Omental fat pad (tissue), 4 donors: ENCODE results near the gene EP400. TPM values are rescaled to one million over a fixed set of nuclear protein-coding genes. Genes with fewer than 3 reads are reported as not detected.

Experiments
- ATAC-seq: fragments of 150-250 bp; one replicate; pipeline ENCODE4 v1.9.1; 2016; ENCODE audit warnings: mild to moderate bottlenecking, moderate library complexity; ENCODE audit not compliant: low FRiP score
- DNase-seq: peaks from one replicate; pipeline ENCODE4 v3.0.0-alpha.2; 2019; ENCODE audit warnings: low spot score
- total RNA-seq, 4 donors: library from RNA; depleted of rRNA; stranded (reverse); fragments of >200 nt; gene quantifications; one replicate each; pipeline ENCODE4 v1.1.0, GENCODE V29; 2016
- TF ChIP-seq, protein P1 (sequence below), 3 donors: fragments of 450-650 bp; IDR thresholded peaks; one replicate each; pipeline ENCODE4 v1.5.1; 2016 to 2017; ENCODE audit warnings: antibody characterized with exemption in 3 of 3, mild to moderate bottlenecking in 3 of 3, moderate library complexity in 2 of 3

EP400 gene
- total RNA-seq, 4 donors from 2014 or later, result 16.1 to 34.2 (median 24.7) TPM

DNA sequence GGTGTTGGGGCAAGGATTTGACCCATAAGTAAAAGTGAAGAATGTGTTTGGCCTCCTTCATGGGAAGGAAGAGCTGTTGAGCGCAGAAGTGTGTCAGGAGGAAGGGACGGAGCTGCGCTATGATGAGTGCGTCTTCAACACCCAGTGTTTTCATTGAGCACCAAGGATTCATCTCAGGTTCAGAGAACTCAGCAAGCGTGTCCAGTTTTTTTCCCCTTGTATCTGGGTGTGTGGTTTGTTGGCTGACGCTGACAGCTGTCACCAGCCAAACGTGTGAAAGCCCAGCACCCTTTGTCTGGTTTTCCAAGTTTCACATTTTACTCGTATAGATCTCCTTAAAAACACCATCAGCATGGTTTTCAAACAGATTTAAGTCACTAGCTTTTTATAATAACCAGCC lies 12.3 kb downstream of the EP400 start:
- TF ChIP-seq, protein P1, sequence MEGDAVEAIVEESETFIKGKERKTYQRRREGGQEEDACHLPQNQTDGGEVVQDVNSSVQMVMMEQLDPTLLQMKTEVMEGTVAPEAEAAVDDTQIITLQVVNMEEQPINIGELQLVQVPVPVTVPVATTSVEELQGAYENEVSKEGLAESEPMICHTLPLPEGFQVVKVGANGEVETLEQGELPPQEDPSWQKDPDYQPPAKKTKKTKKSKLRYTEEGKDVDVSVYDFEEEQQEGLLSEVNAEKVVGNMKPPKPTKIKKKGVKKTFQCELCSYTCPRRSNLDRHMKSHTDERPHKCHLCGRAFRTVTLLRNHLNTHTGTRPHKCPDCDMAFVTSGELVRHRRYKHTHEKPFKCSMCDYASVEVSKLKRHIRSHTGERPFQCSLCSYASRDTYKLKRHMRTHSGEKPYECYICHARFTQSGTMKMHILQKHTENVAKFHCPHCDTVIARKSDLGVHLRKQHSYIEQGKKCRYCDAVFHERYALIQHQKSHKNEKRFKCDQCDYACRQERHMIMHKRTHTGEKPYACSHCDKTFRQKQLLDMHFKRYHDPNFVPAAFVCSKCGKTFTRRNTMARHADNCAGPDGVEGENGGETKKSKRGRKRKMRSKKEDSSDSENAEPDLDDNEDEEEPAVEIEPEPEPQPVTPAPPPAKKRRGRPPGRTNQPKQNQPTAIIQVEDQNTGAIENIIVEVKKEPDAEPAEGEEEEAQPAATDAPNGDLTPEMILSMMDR (IDR thresholded peaks at IDR 0.05), result no peak
- ATAC-seq (no peak), DNase-seq (no peak)

DNA sequence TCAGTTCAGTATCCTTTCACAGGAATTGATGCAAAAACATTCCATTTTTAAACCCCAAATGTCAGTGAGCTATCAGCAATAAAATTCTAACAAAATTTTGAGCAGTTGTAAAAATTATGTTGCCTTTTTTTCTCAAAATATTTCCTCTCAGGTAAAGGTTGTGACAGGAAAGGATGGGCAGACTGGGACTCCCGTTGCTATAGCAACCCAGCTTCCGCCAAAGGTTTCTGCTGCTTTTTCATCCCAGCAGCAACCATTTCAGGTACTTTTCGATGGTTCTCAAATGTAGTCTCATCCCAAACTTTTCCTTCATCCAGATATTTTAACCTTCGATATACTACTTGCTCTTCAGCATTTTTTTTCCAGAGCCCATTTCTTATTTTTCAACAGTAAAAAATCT lies 13.6 kb downstream of the EP400 start:
- ATAC-seq, result no peak
- no peak for DNase-seq
- TF ChIP-seq, protein P1 (IDR thresholded peaks at IDR 0.05), result no peak

DNA sequence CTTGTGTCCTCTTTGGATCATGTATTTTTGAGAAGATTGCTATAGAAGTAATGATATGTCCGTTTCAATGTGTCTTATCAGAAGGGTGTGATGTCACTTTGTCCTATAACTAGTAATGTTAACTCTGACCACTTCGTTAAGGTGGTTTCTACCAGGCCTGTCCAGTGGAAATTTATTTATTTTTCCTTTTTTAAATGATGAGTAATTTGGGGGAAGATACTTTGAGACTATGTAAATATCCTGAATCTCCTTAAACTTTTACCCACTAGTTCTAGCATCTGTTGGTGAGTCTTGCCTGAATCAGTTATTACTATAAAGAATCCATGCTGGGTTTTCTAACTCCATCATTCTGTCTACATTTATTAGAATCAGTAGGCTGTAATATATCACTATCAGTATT lies 15.3 kb downstream of the EP400 start:
- no peak for ATAC-seq
- TF ChIP-seq, protein P1 (IDR thresholded peaks at IDR 0.05), result no peak
- DNase-seq, result no peak

DNA sequence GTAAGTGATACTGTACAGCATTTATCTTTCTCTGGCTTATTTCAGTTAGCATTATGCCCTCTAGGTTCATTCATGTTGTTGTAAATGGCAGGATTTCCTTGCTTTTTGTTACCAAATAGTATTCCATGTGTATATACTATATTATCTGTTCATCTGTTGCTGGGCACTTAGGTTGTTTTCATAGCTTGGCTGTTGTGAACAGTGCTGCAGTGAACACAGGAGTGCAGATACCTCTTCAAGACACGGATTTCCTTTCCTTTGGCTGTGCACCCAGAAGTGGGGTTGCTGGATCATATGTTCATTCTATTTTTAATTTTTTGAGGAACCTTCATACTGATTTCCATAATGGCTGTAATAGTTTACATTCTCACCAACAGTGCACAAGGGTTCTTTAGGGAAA lies 21.5 kb downstream of the EP400 start:
- TF ChIP-seq, protein P1 (IDR thresholded peaks at IDR 0.05), result no peak
- no peak for ATAC-seq
- DNase-seq, result no peak

DNA sequence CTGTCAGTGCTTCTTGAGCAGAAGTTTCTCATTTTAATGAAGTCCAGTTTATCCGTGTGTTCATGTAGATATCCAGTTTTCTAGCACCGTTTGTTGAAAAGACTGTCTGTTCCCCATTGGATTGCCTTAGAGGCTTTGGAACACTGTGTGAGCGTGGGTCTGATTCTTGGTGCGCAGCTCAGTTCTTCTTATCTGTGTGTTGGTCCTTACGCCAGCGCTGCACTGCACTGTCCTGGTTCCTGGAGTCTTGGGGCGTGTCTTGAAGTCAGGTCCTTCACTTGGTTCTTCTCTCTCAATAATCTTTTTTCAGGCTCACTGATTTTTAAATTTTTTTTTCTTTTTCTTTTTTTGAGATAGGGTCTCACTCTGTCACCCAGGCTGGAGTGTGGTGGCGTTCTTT lies 25.5 kb downstream of the EP400 start:
- ATAC-seq (no peak), DNase-seq (no peak)
- TF ChIP-seq, protein P1 (IDR thresholded peaks at IDR 0.05), result no peak

DNA sequence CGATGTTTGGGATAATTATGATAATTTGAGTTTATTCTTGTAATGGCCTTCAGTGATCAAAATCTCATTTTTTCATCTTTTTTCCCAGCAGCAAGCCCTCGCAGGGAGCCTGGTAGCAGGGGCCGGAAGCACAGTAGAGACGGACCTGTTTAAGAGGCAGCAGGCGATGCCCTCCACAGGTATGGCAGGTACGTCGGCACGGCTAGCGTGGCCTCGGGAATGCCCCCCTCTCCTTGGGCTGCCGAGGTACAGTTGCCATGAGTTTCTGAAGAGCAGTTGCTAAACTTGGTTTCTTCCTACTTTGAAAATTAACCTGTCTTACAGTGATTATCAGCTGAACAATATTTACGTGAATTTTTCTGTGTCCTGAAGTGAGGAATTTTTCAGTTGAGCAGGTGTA lies 29.9 kb downstream of the EP400 start:
- no peak for DNase-seq
- ATAC-seq, result no peak

DNA sequence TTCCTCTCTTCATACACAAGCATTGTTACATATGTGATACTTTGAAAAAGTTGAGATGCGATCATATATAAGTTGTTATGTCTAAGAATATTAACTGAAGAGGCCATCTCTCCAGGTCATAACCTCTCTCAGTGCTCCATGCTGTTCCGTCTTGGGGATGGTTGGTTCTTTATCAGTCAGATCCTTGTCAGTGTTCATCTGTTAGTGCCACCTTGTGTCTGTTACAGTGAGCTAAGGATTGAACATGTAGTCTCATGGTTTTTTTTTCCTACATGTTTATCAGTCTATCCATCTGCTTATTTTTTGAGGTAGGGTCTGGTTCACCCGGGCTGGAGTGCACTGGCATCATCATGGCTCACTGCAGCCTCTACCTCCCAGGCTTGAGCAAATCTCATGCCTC lies 30.5 kb downstream of the EP400 start:
- DNase-seq, result no peak
- ATAC-seq, result no peak
- TF ChIP-seq, protein P1 (IDR thresholded peaks at IDR 0.05), result no peak

More for the DNA sequence above, 29.9 kb downstream of the EP400 start:
- TF ChIP-seq, protein P1 (IDR thresholded peaks at IDR 0.05), result no peak
